Brain microvascular endothelial cell (primary cell): Measurements from ENCODE around the gene HYCC2.
"Not testable (repeated sequence)": the region's sequence is repeated elsewhere in the genome, so short reads cannot be mapped to it uniquely, and the experiment has no call there.

ENCODE experiments used
- DNase-seq: peaks from one replicate; pipeline ENCODE4 v3.0.0-alpha.2; 2020
- H3K27ac ChIP-seq: fragments of 250-450 bp; sonication (Bioruptor Pico); 2 replicates; pipeline ENCODE4 v1.5.1; 2020; ENCODE audit warnings: mild to moderate bottlenecking, moderate library complexity
- H3K27me3 ChIP-seq: fragments of 250-450 bp; sonication (Bioruptor Pico); replicated peaks from 2 replicates; pipeline ENCODE4 v1.5.1; 2020; ENCODE audit warnings: mild to moderate bottlenecking
- H3K36me3 ChIP-seq: fragments of 250-450 bp; sonication (Bioruptor Pico); replicated peaks from 2 replicates; pipeline ENCODE4 v1.5.1; 2020; ENCODE audit warnings: mild to moderate bottlenecking
- H3K4me3 ChIP-seq: 2 replicates; pipeline ENCODE4 v1.5.1; 2011; ENCODE audit warnings: low read depth, mild to moderate bottlenecking, control low read depth, low read length, moderate library complexity
- in situ Hi-C: cut with HindIII; loops from 2 replicates; pipeline ENCODE4 v1.10.0; 2017; ENCODE audit warnings: low sequenced_read_pairs, low pct_ligation_motif_present
- TF ChIP-seq, protein P1 (sequence below): IDR thresholded peaks from 2 replicates; pipeline ENCODE4 v1.5.1; 2011; ENCODE audit warnings: low read depth, mild to moderate bottlenecking, moderate library complexity, low read length, control low read depth, inconsistent platforms; ENCODE audit errors: missing control alignments

Gene HYCC2

DNA sequence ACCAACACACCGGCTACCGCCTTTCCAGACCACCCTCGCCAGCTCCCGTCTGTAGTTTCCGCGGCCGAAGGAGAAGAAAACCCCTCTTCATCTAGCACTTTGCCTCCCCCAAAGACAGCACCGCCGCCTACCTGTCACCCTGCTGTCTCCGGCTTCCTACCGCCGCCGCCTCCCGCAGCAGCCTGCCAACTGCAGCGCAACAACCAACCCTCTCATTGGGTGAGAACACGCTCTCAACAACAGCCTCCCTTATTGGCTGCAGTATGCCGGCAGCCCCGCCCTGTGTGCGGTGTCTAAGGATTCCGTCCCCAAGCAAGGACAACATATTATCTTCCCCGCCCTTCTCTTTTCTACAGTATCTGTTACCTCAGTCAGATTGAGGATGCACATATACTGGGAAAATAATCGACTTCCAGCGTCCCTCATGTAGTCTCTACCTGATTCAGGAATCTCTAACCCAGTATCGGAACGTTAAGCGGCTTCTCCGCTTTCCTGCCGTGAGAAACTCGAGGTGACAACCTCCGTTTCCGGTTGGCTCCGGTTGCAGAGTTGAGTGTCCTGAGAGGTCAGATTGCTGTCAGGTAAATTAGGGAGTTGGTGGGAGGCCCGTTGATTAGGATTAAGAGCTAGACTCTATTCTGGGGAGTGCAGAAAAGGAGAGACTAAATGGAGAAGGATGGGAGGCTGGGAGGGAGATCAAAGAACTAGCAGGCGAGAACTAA lies at the start of gene HYCC2, which contains the start of gene NDUFB3:
TSS of gene HYCC2 (minus strand) at position 193 of the 722 bp plus-strand sequence. CDS start 47,662 bp downstream, outside the sequence.
TSS of gene NDUFB3 (plus strand) at position 523 of the 722 bp plus-strand sequence. CDS start 6,882 bp downstream, outside the sequence.
- Histone ChIP-seq H3K27ac (peak within 1 kb of the TSS; percentile 99), H3K4me3 (peak within 1 kb of the TSS; percentile 99), H3K36me3 (no peaks in the 10 kb centered on the region), H3K27me3 (no peaks in the 10 kb centered on the region)
- TF ChIP-seq, protein P1, sequence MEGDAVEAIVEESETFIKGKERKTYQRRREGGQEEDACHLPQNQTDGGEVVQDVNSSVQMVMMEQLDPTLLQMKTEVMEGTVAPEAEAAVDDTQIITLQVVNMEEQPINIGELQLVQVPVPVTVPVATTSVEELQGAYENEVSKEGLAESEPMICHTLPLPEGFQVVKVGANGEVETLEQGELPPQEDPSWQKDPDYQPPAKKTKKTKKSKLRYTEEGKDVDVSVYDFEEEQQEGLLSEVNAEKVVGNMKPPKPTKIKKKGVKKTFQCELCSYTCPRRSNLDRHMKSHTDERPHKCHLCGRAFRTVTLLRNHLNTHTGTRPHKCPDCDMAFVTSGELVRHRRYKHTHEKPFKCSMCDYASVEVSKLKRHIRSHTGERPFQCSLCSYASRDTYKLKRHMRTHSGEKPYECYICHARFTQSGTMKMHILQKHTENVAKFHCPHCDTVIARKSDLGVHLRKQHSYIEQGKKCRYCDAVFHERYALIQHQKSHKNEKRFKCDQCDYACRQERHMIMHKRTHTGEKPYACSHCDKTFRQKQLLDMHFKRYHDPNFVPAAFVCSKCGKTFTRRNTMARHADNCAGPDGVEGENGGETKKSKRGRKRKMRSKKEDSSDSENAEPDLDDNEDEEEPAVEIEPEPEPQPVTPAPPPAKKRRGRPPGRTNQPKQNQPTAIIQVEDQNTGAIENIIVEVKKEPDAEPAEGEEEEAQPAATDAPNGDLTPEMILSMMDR = peak; percentile 55
- in situ Hi-C loops = no loop called here
- peak; percentile 89 for DNase-seq

DNA sequence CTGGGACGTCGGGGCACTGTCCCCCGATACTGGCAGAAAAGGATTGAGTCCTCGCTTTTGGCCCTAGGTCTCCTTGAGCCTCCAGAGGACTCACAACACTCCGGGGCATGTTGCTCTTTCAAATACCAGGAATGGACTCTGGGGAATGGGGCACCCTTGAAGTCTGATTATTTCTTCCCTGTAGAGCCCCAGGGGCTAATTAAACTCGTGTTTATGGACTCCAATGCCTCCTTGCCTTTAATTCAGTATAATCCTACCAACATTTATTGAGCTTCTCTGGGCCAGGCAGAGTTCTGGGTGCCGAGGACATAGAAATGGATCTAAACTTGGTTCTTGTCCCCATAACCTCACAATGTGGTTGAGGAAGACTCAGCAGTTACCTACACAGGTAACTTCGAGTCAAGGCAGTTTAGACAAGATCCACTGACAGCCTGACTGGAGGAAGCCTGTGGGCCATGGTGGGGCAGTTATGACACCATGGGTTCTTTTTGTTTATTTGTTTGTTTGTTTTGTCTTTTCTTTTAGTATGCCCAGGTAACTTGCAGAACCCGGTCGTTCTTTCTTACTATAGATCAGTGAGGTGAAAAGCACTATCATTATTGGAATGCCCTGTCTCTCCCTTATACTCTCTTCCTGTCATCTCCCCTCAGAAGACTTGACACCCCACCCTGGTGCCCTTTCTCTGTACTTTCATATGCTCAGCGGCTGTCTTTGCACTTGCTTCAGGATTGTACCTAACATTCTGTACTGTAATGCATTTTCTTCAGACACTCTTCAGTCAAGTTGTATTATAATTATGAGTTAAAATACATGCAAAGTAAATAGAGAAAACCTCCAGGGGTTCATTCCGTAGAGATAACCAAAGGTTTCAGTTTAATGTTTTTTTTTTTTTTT lies 47.7 kb upstream of the HYCC2 start:
- Histone ChIP-seq H3K36me3 (peaks cover 5% of the 10 kb centered on the region), H3K27me3 (no peaks in the 10 kb centered on the region), H3K27ac (peak overlapping the region; percentile 97), H3K4me3 (peak overlapping the region; percentile 74)
- DNase-seq = no peak
- TF ChIP-seq, protein P1 = no peak
- in situ Hi-C loops = no loop called here

GRCh38 chr2:201118121-201118960 lies 46.9 kb upstream of the HYCC2 start:
- Histone ChIP-seq H3K4me3 (peak overlapping the region; percentile 74), H3K27me3 (no peaks in the 10 kb centered on the region), H3K36me3 (peaks cover 3% of the 10 kb centered on the region), H3K27ac (peak overlapping the region; percentile 97)
- TF ChIP-seq, protein P1 = peak; percentile 65
- in situ Hi-C loops = no loop called here
- peak; percentile 89 for DNase-seq

GRCh38 chr2:201117735-201118094 lies 46.2 kb upstream of the HYCC2 start:
- H3K27me3 ChIP-seq, H3K36me3 ChIP-seq, DNase-seq, in situ Hi-C loops: not testable (repeated sequence)
- H3K4me3 ChIP-seq = peak overlapping the region; percentile 74
- peak overlapping the region; percentile 97 for H3K27ac ChIP-seq

- in situ Hi-C loops = no loop called here
- peak; percentile 81 for DNase-seq
- Histone ChIP-seq H3K36me3 (no peaks in the 10 kb centered on the region), H3K27me3 (no peaks in the 10 kb centered on the region), H3K27ac (peak overlapping the region; percentile 97), H3K4me3 (peak overlapping the region; percentile 74)
- TF ChIP-seq, protein P1 = peak; percentile 39
These were observed 45.7 kb upstream of the HYCC2 start for GRCh38 chr2:201116959-201117734.
